Activated CD8-positive, alpha-beta T cell treated with anti-CD3 and anti-CD28 coated beads for 36 hours (primary cell): ENCODE results near the gene DOK3. TPM values are rescaled to one million over a fixed set of nuclear protein-coding genes. Genes with fewer than 3 reads are reported as not detected.
A peak's percentile ranks its signal among the peaks of the same experiment; 100 is the strongest.

Experiments used
- ATAC-seq: fragments of 200-7000 bp; cut with Tn5 transposase; one replicate; pipeline ENCODE4 v1.10.0; 2021; ENCODE audit warnings: mild to moderate bottlenecking, moderate library complexity
- CTCF ChIA-PET: fragments of 350-600 bp; sonication (Branson Sonifier 250); formaldehyde crosslinking; loops from one replicate; lab custom pipeline; 2021; ENCODE audit warnings: antibody characterized with exemption; lab: Charles Lee
- POLR2A ChIA-PET: fragments of 350-600 bp; sonication (Branson Sonifier 250); formaldehyde crosslinking; loops from one replicate; lab custom pipeline; 2021; ENCODE audit warnings: antibody characterized with exemption; lab: Charles Lee
- DNase-seq: peaks from one replicate; pipeline ENCODE4 v3.0.0-alpha.2; 2020
- H3K27ac Mint-ChIP-seq: one replicate; pipeline ENCODE4 v1.8.0; 2021; ENCODE audit warnings: mild to moderate bottlenecking, mixed read lengths
- H3K27me3 Mint-ChIP-seq: one replicate; pipeline ENCODE4 v1.8.0; 2021; ENCODE audit warnings: mixed read lengths
- H3K36me3 Mint-ChIP-seq: one replicate; pipeline ENCODE4 v1.8.0; 2021; ENCODE audit warnings: low read depth, mixed read lengths
- H3K4me1 Mint-ChIP-seq: one replicate; pipeline ENCODE4 v1.8.0; 2021; ENCODE audit warnings: low read depth, mixed read lengths
- H3K4me3 Mint-ChIP-seq: one replicate; pipeline ENCODE4 v1.8.0; 2021; ENCODE audit warnings: mild to moderate bottlenecking, moderate library complexity, mixed read lengths
- H3K9me3 Mint-ChIP-seq: one replicate; pipeline ENCODE4 v1.8.0; 2021; ENCODE audit warnings: mixed read lengths
- intact Hi-C: fragments of 100-400 bp; cut with micrococcal nuclease; formaldehyde crosslinking; loops from one replicate; pipeline ENCODE4 v1.10.0; 2022
- total RNA-seq, 2 experiments: library from RNA; stranded (reverse); gene quantifications; one replicate each; pipeline ENCODE4 v1.2.3, GENCODE V29; 2021
- TF ChIP-seq, protein P1 (sequence below): fragments of 200-600 bp; IDR thresholded peaks from one replicate; pipeline ENCODE4 v1.8.0; 2022; ENCODE audit warnings: antibody characterized with exemption, mild to moderate bottlenecking

DOK3 gene
- total RNA-seq, 2 experiments from 2014 or later, result 7.4 to 8.0 TPM

DNA sequence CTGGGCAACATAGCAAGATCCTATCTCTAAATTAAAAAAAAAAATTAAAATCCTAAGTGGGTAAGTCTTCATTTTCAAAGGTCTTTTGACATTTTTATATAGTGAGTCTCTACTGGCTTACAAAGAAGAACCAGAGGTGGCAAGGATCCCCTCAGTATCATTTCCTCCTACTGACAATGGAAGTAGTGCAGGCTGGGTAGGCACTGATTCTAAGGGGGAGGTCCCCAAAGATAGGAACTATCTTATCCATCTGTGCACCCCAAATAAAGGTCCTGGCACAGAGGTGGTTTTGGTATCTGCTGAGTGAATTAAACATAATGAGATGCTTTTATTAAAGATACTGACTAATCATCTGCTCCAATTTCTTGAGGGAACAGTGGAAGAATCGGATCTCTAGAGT, 40.5 kb upstream of the DOK3 start:
- POLR2A ChIA-PET, result no interaction called here
- no peak overlapping the region for H3K4me3 Mint-ChIP-seq
- no peak for DNase-seq
- TF ChIP-seq, protein P1, sequence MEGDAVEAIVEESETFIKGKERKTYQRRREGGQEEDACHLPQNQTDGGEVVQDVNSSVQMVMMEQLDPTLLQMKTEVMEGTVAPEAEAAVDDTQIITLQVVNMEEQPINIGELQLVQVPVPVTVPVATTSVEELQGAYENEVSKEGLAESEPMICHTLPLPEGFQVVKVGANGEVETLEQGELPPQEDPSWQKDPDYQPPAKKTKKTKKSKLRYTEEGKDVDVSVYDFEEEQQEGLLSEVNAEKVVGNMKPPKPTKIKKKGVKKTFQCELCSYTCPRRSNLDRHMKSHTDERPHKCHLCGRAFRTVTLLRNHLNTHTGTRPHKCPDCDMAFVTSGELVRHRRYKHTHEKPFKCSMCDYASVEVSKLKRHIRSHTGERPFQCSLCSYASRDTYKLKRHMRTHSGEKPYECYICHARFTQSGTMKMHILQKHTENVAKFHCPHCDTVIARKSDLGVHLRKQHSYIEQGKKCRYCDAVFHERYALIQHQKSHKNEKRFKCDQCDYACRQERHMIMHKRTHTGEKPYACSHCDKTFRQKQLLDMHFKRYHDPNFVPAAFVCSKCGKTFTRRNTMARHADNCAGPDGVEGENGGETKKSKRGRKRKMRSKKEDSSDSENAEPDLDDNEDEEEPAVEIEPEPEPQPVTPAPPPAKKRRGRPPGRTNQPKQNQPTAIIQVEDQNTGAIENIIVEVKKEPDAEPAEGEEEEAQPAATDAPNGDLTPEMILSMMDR, result no peak
- CTCF ChIA-PET, result interaction anchor here (1.3 kb wide), 1 partner anchor 48 kb away, joined by 5 read pairs; no protein-coding TSS in a partner anchor
- no peak for ATAC-seq
- H3K36me3 Mint-ChIP-seq, result peaks cover 27% of the 10 kb centered on the region
- H3K9me3 Mint-ChIP-seq, result no peaks in the 10 kb centered on the region
- H3K27me3 Mint-ChIP-seq, result no peaks in the 10 kb centered on the region
- intact Hi-C loops, result no loop called here
- H3K27ac Mint-ChIP-seq, result no peak overlapping the region
- H3K4me1 Mint-ChIP-seq, result peaks cover 37% of the 10 kb centered on the region

GRCh38 chr5:177548495-177548894, 38.9 kb upstream of the DOK3 start:
- no peak for ATAC-seq
- H3K4me1 Mint-ChIP-seq, result peaks cover 33% of the 10 kb centered on the region
- TF ChIP-seq, protein P1, result no peak

GRCh38 chr5:177547736-177548135, 38.1 kb upstream of the DOK3 start:
- Mint-ChIP-seq H3K4me3 (no peak overlapping the region), H3K4me1 (peaks cover 26% of the 10 kb centered on the region), H3K9me3 (no peaks in the 10 kb centered on the region), H3K27me3 (no peaks in the 10 kb centered on the region), H3K27ac (no peak overlapping the region), H3K36me3 (peaks cover 26% of the 10 kb centered on the region)
- ChIA-PET CTCF (no interaction called here), POLR2A (interaction anchor here (0.6 kb wide), 1 partner anchor 590 kb away, joined by 3 read pairs; no protein-coding TSS in a partner anchor)
- intact Hi-C loops, result no loop called here
- no peak for ATAC-seq
- TF ChIP-seq, protein P1, result no peak
- DNase-seq, result no peak

More at GRCh38 chr5:177548495-177548894, 38.9 kb upstream of the DOK3 start:
- no peak for DNase-seq
- intact Hi-C loops, result no loop called here
- POLR2A ChIA-PET, result interaction anchor here (0.9 kb wide), 1 partner anchor 39 kb away, joined by 3 read pairs; the partner anchor contains the start of gene DOK3
- H3K36me3 Mint-ChIP-seq, result peaks cover 31% of the 10 kb centered on the region
- no peaks in the 10 kb centered on the region for H3K9me3 Mint-ChIP-seq
- CTCF ChIA-PET, result interaction anchor here (1.3 to 1.6 kb wide), 2 partner anchors 12 to 47 kb away, joined by 3 to 5 read pairs; no protein-coding TSS in a partner anchor
- no peak overlapping the region for H3K27ac Mint-ChIP-seq
- H3K27me3 Mint-ChIP-seq, result no peaks in the 10 kb centered on the region
- H3K4me3 Mint-ChIP-seq, result no peak overlapping the region

DNA sequence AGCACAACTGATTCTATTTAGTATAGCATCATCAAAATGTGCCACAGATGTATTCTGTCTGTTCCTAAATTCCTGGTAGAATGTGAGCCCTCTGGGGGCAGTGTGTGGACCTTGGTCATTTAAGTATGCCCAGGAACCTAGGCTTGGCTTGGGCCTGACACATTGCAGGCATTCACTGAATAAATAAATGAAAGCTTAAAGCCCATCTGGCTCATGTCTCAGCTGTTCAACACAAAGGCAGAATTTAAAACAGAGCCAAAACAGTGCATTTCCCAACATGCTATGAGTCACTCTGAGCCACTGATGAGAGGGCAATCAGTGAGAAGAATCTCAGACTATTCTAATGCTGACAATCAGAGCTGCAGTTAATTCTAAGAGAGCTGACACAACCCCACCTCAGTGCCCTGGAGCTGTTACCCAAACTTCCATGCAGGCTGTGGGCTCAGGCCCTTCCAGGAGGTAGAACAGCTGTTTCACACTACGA, 36.7 kb upstream of the DOK3 start:
- Mint-ChIP-seq H3K4me3 (no peak overlapping the region), H3K4me1 (peaks cover 13% of the 10 kb centered on the region), H3K36me3 (peaks cover 17% of the 10 kb centered on the region), H3K27ac (no peak overlapping the region), H3K27me3 (no peaks in the 10 kb centered on the region), H3K9me3 (no peaks in the 10 kb centered on the region)
- CTCF ChIA-PET, result interaction anchor here (0.9 to 1.3 kb wide), 5 partner anchors 13 to 237 kb away, joined by 3 to 4 read pairs (median 3); no protein-coding TSS in a partner anchor
- POLR2A ChIA-PET, result interaction anchor here (0.7 kb wide), 2 partner anchors 30 to 47 kb away, joined by 3 read pairs; partner anchors contain the start of gene DDX41
- intact Hi-C loops, result no loop called here
- TF ChIP-seq, protein P1, result no peak
- ATAC-seq, result no peak
- no peak for DNase-seq

DNA sequence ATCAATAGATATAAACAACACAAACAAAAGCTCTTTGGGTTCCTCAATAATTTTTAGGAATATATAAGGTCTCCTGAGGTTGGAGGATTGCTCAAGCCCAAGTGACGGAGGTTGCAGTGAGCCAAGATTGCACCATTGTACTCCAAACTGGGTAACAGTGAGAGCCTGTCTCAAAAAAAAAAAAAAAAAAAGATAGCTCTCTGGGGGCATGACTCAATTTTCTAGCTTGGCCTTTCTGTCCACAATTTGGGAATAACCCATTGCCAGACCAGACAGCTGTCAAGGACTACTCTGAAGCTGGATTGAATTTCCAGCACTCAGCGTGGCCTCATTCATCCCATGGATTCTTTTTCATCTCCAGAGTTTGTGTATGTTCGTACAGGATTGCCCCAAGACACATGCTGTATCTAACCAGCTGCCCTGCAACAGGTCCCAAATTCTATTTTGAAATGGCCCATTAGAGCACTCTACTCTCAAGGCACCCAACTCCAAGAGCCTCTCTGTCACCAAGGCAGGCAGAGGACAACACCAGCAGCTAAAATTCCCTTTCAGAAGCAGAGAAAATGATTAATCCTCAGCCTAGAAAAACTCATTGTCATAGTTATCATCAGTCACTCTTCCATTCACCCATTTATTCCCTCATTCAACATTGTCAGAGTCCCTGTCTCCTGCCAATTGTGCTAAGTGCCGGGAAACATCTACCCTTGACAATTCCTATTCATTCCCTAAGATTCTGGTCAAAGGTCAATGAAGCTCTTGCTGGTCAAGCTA, 36.0 kb upstream of the DOK3 start:
- intact Hi-C loops, result no loop called here
- Mint-ChIP-seq H3K36me3 (peaks cover 16% of the 10 kb centered on the region), H3K27ac (peak overlapping the region; percentile 16), H3K27me3 (no peaks in the 10 kb centered on the region), H3K4me1 (peaks cover 15% of the 10 kb centered on the region), H3K4me3 (no peak overlapping the region), H3K9me3 (no peaks in the 10 kb centered on the region)
- TF ChIP-seq, protein P1, result no peak
- ChIA-PET POLR2A (no interaction called here), CTCF (interaction anchor here (0.9 to 1.3 kb wide), 7 partner anchors 8 to 236 kb away, joined by 3 to 4 read pairs (median 3); no protein-coding TSS in a partner anchor)
- DNase-seq (no peak), ATAC-seq (no peak)
